NCI-H446 (cell line): Measurements from ENCODE around the gene ZFYVE19.
"Not testable (repeated sequence)": the region's sequence is repeated elsewhere in the genome, so short reads cannot be mapped to it uniquely, and the experiment has no call there.

ENCODE experiments used
- DNase-seq, 2 experiments: peaks; one replicate each; lab custom pipeline; 2025; lab: John Stamatoyannopoulos, UW

Gene ZFYVE19

GRCh38 chr15:40847223-40847961 lies 40.5 kb downstream of the ZFYVE19 start:
- DNase-seq = no peak

GRCh38 chr15:40850576-40851112 lies 43.8 kb downstream of the ZFYVE19 start:
- DNase-seq = no peak

GRCh38 chr15:40852529-40852928 lies 45.6 kb downstream of the ZFYVE19 start:
- DNase-seq = no peak

- DNase-seq = no peak
These were observed 46.5 kb downstream of the ZFYVE19 start for GRCh38 chr15:40853241-40853890.

GRCh38 chr15:40854161-40854560 lies 47.3 kb downstream of the ZFYVE19 start:
- no peak for DNase-seq

GRCh38 chr15:40855706-40856234 lies 48.9 kb downstream of the ZFYVE19 start:
- no peak for DNase-seq

GRCh38 chr15:40856746-40857145 lies 49.9 kb downstream of the ZFYVE19 start:
- no peak for DNase-seq

GRCh38 chr15:40857601-40858341 lies 50.9 kb downstream of the ZFYVE19 start:
- peak; percentile 37 to 76 for DNase-seq

- no peak for DNase-seq
These were observed 51.8 kb downstream of the ZFYVE19 start for GRCh38 chr15:40858706-40859105.

- DNase-seq = peak; percentile 14 to 52
These were observed 52.4 kb downstream of the ZFYVE19 start for GRCh38 chr15:40859206-40859851.

- DNase-seq = not testable (repeated sequence)
These were observed 54.3 kb downstream of the ZFYVE19 start for GRCh38 chr15:40861147-40861546.

- no peak for DNase-seq
These were observed 56.9 kb downstream of the ZFYVE19 start for GRCh38 chr15:40863660-40864270.
